GM19043 (cell line): ENCODE results near the gene EID1.

Experiments used
- ATAC-seq: cut with Tn5 transposase; IDR thresholded peaks from one replicate; pipeline ENCODE4 v1.9.1; 2021; ENCODE audit warnings: low read depth; ENCODE audit not compliant: unreplicated experiment

The EID1 gene

GRCh38 chr15:48868023-48868422 is 9.9 kb upstream of the EID1 start:
- ATAC-seq: no peak

GRCh38 chr15:48868536-48868935 is 9.4 kb upstream of the EID1 start:
- no peak for ATAC-seq

- ATAC-seq: no peak
Measured at GRCh38 chr15:48869966-48870365, 8.0 kb upstream of the EID1 start.

GRCh38 chr15:48871542-48871941 is 6.4 kb upstream of the EID1 start:
- no peak for ATAC-seq

GRCh38 chr15:48872632-48873031 is 5.3 kb upstream of the EID1 start:
- ATAC-seq: no peak

- ATAC-seq: no peak
Measured at GRCh38 chr15:48875241-48875960, 2.5 kb upstream of the EID1 start.

- ATAC-seq: no peak
Measured at GRCh38 chr15:48876057-48876456, 1.9 kb upstream of the EID1 start.

- no peak for ATAC-seq
Measured at GRCh38 chr15:48880070-48880634, 2.2 kb downstream of the EID1 start.

- ATAC-seq: no peak
Measured at GRCh38 chr15:48883699-48884098, 5.8 kb downstream of the EID1 start.

GRCh38 chr15:48887144-48887543 is 9.2 kb downstream of the EID1 start:
- ATAC-seq: no peak

- no peak for ATAC-seq
Measured at GRCh38 chr15:48888191-48888590, 10.3 kb downstream of the EID1 start.

- ATAC-seq: no peak
Measured at GRCh38 chr15:48888836-48889235, 10.9 kb downstream of the EID1 start.

GRCh38 chr15:48889925-48890324 is 12.0 kb downstream of the EID1 start:
- ATAC-seq: no peak

GRCh38 chr15:48890375-48890972 is 12.5 kb downstream of the EID1 start:
- no peak for ATAC-seq

- no peak for ATAC-seq
Measured at GRCh38 chr15:48891232-48891765, 13.4 kb downstream of the EID1 start.

- ATAC-seq: no peak
Measured at GRCh38 chr15:48893311-48893710, 15.4 kb downstream of the EID1 start.

GRCh38 chr15:48896869-48897814 is 19.2 kb downstream of the EID1 start:
- ATAC-seq: no peak

- ATAC-seq: no peak
Measured at GRCh38 chr15:48898032-48898431, 20.1 kb downstream of the EID1 start.

- no peak for ATAC-seq
Measured at GRCh38 chr15:48898446-48898845, 20.5 kb downstream of the EID1 start.

- no peak for ATAC-seq
Measured at GRCh38 chr15:48899793-48900192, 21.9 kb downstream of the EID1 start.

GRCh38 chr15:48904758-48905157 is 26.8 kb downstream of the EID1 start:
- ATAC-seq: no peak
